Measurements from ENCODE around the gene PALLD. TPM values are rescaled to one million over a fixed set of nuclear protein-coding genes. Genes with fewer than 3 reads are reported as not detected.
A peak's percentile ranks its signal among the peaks of the same experiment; 100 is the strongest.

PALLD gene
- total RNA-seq, 1 experiment from 2014 or later, result 47.8 TPM

DNA sequence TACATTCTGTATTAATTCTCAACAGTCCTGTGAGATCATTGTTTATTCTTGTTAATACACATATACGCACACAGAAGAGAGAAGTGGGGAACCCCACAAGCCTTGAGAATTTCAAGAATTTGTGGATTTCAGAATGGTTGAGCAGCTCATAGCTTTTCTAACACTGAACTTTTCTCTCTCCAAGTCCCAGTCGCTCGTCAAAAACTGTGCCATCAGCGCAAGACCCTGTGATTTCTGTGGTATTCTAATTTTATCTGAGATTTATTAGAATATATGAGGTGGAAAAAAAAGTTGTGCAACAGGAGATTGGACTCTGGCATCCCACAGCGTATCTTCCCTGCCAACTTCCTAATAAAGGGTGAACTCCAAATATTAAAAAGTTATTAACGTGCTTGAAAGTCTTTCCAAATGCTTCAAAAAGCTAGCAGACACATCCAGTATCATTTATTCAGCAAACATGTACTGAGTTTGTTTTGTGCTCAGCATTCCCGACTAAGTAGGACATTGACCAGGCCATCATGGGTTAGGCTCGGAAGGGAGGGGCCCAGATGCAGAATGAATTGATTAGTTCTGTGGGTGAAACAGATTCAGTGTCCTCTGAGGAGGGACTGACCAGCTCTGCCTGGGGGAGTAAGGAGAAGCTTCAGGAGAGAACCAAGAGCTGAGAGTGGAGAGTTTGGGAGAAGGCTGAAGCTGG lies 347.6 kb downstream of the PALLD start:
- no peak for DNase-seq (ENCODE audit: low read depth)

DNA sequence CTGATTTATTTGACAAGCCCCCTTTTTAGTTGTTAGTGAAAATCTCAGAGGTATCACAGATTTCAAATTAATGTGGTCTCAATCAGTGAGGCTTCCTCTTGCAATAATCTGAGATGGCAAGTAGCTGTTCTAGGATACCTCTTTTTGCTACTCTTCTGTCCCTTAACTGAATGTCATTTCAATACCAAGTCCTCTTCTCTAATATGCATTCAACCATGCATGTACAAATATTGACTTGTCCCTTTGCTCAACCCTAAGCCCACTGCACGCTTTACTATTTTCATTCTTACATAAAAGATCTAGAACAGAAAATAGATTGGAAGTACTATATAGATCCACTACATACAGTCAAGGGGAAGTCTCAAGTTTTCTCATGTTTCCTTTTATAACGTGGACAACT lies 349.0 kb downstream of the PALLD start:
- DNase-seq (ENCODE audit: low read depth), result no peak

- DNase-seq (ENCODE audit: low read depth), result no peak
Observed at GRCh38 chr4:168846414-168846813, 349.6 kb downstream of the PALLD start.

DNA sequence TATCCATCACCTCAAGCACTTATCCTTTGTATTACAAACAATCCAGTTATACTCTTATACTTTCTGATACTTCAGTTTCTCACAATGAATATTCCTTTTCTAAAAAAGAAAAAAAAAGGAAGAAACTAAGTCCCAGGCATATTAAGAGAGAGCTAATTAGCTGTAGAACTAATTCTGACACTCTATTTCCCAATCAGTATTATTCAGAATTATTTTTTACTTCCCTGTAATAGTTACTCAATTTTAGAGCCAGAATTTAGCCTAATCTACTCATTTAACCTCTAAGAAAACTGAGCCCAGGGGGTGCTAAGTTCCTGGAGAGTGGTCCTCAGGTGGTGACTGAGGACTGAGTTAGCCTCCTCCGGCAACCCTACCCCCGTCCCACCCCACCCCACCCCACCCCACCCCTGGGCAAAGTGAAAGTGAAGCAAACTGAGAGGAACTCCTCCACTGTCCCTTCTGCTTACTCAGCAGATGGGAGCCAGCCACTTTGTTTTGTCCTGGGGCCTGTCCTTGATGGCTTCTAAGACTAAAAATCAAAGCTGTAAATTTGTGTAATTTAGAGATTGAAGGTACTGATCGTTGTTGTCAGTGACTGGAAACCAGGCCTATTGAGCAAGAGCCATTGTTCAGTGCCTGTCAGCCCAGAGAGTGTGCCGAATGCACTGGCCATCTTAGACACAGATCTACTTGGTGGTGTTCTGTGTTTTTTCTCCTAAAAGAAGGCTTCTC lies 351.1 kb downstream of the PALLD start:
- DNase-seq (ENCODE audit: low read depth), result peak; percentile 41

GRCh38 chr4:168849030-168849675 lies 352.3 kb downstream of the PALLD start:
- peak; percentile 43 for DNase-seq (ENCODE audit: low read depth)

DNA sequence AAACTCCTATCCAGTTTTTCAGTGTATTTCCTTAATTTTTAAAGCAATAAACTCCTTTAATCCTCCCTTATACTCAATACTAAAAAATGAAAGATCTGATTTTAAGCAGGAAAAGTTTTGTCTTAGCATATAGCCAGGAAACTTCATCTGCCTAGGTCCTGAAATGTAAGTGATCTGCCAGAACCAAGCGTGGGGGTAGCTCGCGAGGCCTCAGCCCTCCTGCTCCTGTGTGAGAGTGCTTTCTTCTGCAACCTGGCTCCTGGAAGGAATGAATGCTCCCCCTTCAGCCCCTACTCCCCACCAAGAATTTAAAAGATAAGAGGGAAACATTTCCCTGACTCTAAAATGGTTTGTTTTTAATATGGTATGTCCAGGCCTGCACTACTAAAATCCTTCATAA lies 353.1 kb downstream of the PALLD start:
- no peak for DNase-seq (ENCODE audit: low read depth)

DNA sequence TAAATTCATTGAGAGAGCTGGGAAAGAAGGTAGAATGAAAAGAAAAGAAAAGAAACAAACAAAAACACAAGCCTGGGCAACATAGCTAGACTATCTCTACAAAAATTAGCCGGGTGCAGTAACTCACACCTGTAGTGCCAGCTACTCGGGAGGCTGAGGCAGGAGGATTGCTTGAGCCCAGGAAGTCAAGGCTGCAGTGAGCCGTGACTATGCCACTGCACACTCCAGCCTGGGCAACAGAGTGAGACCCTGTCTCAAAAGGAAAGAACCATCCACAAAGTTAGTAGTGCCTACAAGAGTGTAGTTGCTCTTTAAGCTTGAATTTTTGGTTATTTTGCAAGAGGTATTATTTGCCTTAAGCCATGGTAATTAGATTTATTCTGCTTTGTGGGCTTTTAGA lies 355.5 kb downstream of the PALLD start:
- no peak for DNase-seq (ENCODE audit: low read depth)

- DNase-seq (ENCODE audit: low read depth), result no peak
Observed at GRCh38 chr4:168852933-168853713, 356.3 kb downstream of the PALLD start.

DNA sequence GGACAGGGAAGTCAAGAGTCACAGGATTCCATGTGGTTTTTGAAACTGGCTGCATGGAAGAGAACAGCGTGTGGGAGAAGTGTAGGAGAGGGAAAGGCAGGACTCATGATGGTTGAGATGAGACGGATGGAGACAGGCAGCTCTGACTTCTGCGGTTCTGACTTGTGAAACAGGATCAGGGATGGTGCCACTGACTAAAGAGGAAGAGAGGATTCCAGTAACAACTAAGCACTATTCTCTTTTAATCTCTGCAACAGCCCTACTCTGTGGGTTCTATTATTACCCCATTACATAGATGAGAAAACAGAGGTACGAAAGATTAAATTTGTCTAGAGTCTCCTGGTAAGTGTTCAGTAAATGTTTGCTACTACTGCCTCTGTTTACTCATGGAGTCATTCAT lies 356.9 kb downstream of the PALLD start:
- no peak for DNase-seq (ENCODE audit: low read depth)

DNA sequence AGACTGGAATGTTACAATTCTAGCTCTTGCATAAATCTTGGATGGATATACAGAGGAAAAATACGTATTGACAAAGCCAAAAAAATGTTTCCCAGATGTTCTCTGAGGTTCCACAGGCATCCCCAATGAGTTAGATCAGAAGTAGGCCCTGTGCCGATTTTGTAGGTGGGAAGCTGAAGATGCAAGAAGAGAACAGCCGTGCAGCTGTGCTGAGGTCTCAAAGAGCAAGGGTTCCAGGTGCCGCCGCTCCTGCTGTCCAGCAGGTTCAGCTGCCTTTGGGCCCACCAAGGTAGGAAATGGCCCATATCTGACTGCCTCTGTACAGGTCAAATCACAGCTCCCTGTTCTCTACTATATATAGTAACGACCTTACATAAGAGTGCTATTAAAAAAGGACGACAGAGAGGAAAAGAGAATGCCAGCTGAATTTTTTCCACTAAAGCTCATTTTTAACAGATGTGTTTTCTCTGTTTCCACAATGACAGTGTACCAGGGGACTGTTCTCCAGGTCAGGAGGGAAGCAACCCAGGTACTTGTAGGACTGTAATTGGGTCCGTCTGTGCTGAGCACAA lies 357.6 kb downstream of the PALLD start:
- no peak for DNase-seq (ENCODE audit: low read depth)

DNA sequence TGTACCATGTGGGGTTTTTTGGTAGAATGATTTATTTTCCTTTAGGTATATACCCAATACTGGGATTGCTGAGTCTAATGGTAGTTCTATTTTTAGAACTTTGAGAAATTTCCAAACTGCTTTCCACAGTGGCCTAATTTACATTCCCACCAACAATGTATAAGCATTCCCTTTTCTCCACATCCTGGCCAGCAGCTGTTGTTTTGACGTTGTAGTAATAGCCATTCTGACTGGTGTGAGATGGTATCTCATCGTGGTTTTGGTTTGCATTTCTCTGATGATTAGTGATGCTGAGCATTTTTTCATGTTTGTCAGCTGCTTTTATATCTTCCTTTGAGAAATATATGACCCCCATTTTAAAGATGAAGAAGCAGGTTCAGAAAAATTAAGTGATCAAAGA lies 359.5 kb downstream of the PALLD start:
- DNase-seq (ENCODE audit: low read depth), result peak; percentile 52

GRCh38 chr4:168857009-168857408 lies 360.2 kb downstream of the PALLD start:
- no peak for DNase-seq (ENCODE audit: low read depth)

DNA sequence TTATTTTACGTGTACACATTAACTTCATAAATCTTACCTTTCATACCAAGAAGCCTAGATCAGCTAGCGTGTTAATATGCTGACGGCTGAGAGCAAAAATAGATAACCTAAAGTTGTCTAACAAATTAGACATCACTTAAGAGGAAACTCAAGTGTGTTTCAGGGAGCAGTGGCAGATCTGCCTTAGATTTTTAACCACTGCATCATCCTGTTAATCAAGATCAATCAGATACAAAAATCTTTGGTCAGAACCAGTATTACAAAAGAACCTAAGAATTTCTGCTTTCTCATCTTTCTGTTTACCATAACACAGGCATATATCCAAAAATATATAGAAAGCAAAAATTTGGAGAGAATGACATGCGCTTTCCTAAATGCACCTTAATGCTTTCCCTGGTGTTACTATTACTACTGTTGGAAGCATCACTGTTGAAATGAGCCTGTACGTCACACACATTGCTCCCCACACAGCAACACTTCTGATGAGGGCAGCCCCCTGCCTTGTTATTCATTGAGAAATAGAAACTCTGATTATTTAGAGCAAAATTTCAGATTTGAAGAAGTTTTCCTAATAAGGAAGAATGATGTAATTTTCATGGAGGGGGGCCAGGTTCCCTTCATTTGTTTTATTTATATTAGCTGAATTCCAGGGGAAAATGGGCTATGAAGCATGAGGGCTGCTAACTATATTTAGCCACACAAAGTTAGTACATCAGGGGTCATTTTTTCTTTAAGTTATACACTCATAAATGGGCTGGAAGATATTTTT lies 360.9 kb downstream of the PALLD start:
- DNase-seq (ENCODE audit: low read depth), result no peak

GRCh38 chr4:168859100-168859499 lies 362.2 kb downstream of the PALLD start:
- DNase-seq (ENCODE audit: low read depth), result no peak

- DNase-seq (ENCODE audit: low read depth), result no peak
Observed at GRCh38 chr4:168859888-168860694, 363.2 kb downstream of the PALLD start.

DNA sequence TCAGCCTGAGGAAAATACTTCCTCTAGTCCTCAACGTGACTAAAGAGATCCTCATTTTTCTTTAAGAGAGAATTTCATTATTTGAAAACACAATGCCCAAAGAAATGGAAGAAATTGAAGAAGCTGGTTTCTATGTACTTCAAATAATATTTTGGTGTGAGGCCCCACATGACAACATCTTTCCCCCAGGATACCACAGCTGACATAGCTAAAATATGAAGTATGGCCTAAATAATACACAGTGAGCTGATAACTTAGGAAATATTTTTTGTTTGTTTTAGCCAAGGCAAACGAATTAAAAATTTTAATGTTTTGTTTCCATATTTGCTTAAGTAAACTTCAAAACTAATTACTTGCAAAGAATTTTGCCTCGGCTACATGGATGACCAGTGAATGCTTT lies 364.0 kb downstream of the PALLD start:
- DNase-seq (ENCODE audit: low read depth), result no peak

GRCh38 chr4:168863719-168864647 lies 367.1 kb downstream of the PALLD start:
- DNase-seq (ENCODE audit: low read depth), result no peak

GRCh38 chr4:168864821-168865541 lies 368.1 kb downstream of the PALLD start:
- no peak for DNase-seq (ENCODE audit: low read depth)
